IMR-90 (cell line): ENCODE results near the gene GAS6. TPM values are rescaled to one million over a fixed set of nuclear protein-coding genes. Genes with fewer than 3 reads are reported as not detected.

ENCODE experiments used
- ATAC-seq: fragments of 200-7000 bp; cut with Tn5 transposase; 2 replicates; pipeline ENCODE4 v1.9.1; 2020; ENCODE audit warnings: low read depth, mild to moderate bottlenecking, moderate library complexity
- BruUV-seq: library from RNA; stranded (reverse); fragments of 400-500 nt; replicated peaks from 2 replicates; lab custom pipeline; 2021; lab: Mats Ljungman, UMichigan
- CTCF ChIA-PET: fragments of 300-600 bp; formaldehyde crosslinking; extraction: SDS; loops from one replicate; lab custom pipeline; 2021; ENCODE audit warnings: antibody characterized with exemption; lab: Yijun Ruan, JAX
- POLR2A ChIA-PET: fragments of 300-600 bp; sonication (Branson Sonifier 250); formaldehyde crosslinking; loops from one replicate; lab custom pipeline; 2022; ENCODE audit warnings: antibody characterized with exemption; ENCODE audit not compliant: unreplicated experiment; lab: Charles Lee
- DNase-seq: peaks from one replicate; pipeline ENCODE4 v3.0.0; 2013
- H2AFZ ChIP-seq: replicated peaks from 2 replicates; pipeline ENCODE3; 2013; ENCODE audit warnings: low read length, mild to moderate bottlenecking; ENCODE audit not compliant: poor library complexity
- H2AK5ac ChIP-seq: 2 replicates; pipeline ENCODE4 v1.6.1; 2013; ENCODE audit warnings: low read depth, low read length, inconsistent platforms
- H2AK9ac ChIP-seq: replicated peaks from 2 replicates; pipeline ENCODE3; 2013; ENCODE audit warnings: mild to moderate bottlenecking, low read depth, low read length, moderate library complexity; ENCODE audit not compliant: poor library complexity
- H2BK120ac ChIP-seq: 2 replicates; pipeline ENCODE4 v1.6.1; 2013; ENCODE audit warnings: low read depth, low read length, inconsistent platforms
- H2BK15ac ChIP-seq: 3 replicates; pipeline ENCODE4 v1.6.1; 2013; ENCODE audit warnings: low read depth, low read length, inconsistent platforms
- H2BK20ac ChIP-seq: 2 replicates; pipeline ENCODE4 v1.6.1; 2013; ENCODE audit warnings: low read depth, mild to moderate bottlenecking, inconsistent platforms, low read length, moderate library complexity
- H2BK5ac ChIP-seq: 2 replicates; pipeline ENCODE4 v1.6.1; 2013; ENCODE audit warnings: mild to moderate bottlenecking, low read depth, low read length, inconsistent platforms; ENCODE audit not compliant: poor library complexity, severe bottlenecking
- H3K14ac ChIP-seq: replicated peaks from 2 replicates; pipeline ENCODE4 v1.6.1; 2013; ENCODE audit warnings: low read depth, low read length, inconsistent platforms
- H3K18ac ChIP-seq: 2 replicates; pipeline ENCODE4 v1.6.1; 2013; ENCODE audit warnings: low read depth, low read length, control low read depth
- H3K23ac ChIP-seq: 2 replicates; pipeline ENCODE4 v1.6.1; 2013; ENCODE audit warnings: low read depth, low read length, inconsistent platforms
- H3K27ac ChIP-seq: 2 replicates; pipeline ENCODE4 v1.5.1; 2013; ENCODE audit warnings: mild to moderate bottlenecking, control low read depth, low read length; ENCODE audit not compliant: insufficient read depth
- H3K27me3 ChIP-seq: 2 replicates; pipeline ENCODE4 v1.6.1; 2013; ENCODE audit warnings: low read length; ENCODE audit not compliant: control insufficient read depth, insufficient read depth
- H3K36me3 ChIP-seq: 2 replicates; pipeline ENCODE4 v1.6.1; 2013; ENCODE audit warnings: low read length, mixed read lengths; ENCODE audit not compliant: control insufficient read depth, insufficient read depth
- H3K4ac ChIP-seq: 2 replicates; pipeline ENCODE4 v1.6.1; 2013; ENCODE audit warnings: low read depth, low read length, inconsistent platforms
- H3K4me1 ChIP-seq: 2 replicates; pipeline ENCODE4 v1.6.1; 2013; ENCODE audit warnings: low read length, mixed read lengths; ENCODE audit not compliant: control insufficient read depth, insufficient read depth
- H3K4me2 ChIP-seq: 2 replicates; pipeline ENCODE4 v1.6.1; 2013; ENCODE audit warnings: low read depth, mild to moderate bottlenecking, control low read depth, low read length, moderate library complexity
- H3K4me3 ChIP-seq: 2 replicates; pipeline ENCODE4 v1.5.1; 2013; ENCODE audit warnings: low read depth, mild to moderate bottlenecking, control low read depth, low read length, moderate library complexity; ENCODE audit not compliant: insufficient read depth
- H3K56ac ChIP-seq: 2 replicates; pipeline ENCODE4 v1.6.1; 2013; ENCODE audit warnings: low read length, inconsistent platforms; ENCODE audit not compliant: insufficient read depth; ENCODE audit errors: extremely low read depth
- H3K79me1 ChIP-seq, 2 experiments: 2 replicates each; pipeline ENCODE4 v1.6.1; 2013; ENCODE audit warnings: low read length in 2 of 2, inconsistent platforms in 1 of 2, low read depth in 1 of 2
- H3K9ac ChIP-seq: 2 replicates; pipeline ENCODE4 v1.6.1; 2013; ENCODE audit warnings: low read depth, low read length, control low read depth
- H3K9me1 ChIP-seq: 2 replicates; pipeline ENCODE4 v1.6.1; 2013; ENCODE audit warnings: low read length, inconsistent platforms; ENCODE audit not compliant: insufficient read depth
- H3K9me3 ChIP-seq: 2 replicates; pipeline ENCODE4 v1.6.1; 2013; ENCODE audit warnings: low read length; ENCODE audit not compliant: control insufficient read depth, insufficient read depth
- H4K20me1 ChIP-seq: 2 replicates; pipeline ENCODE4 v1.6.1; 2013; ENCODE audit warnings: low read length, inconsistent platforms; ENCODE audit not compliant: insufficient read depth
- H4K5ac ChIP-seq: 2 replicates; pipeline ENCODE4 v1.6.1; 2013; ENCODE audit warnings: mild to moderate bottlenecking, low read depth, low read length, control low read depth
- H4K8ac ChIP-seq, 2 experiments: 2 replicates each; pipeline ENCODE4 v1.6.1; 2013; ENCODE audit warnings: low read depth in 2 of 2, low read length in 2 of 2, control low read depth in 1 of 2, inconsistent platforms in 1 of 2
- H4K91ac ChIP-seq: 2 replicates; pipeline ENCODE4 v1.6.1; 2013; ENCODE audit warnings: low read depth, low read length, inconsistent platforms; ENCODE audit not compliant: insufficient read depth
- BHLHE40 ChIP-seq: fragments of 150-350 bp; IDR thresholded peaks from 2 replicates; pipeline ENCODE4 v1.6.1; 2016; ENCODE audit warnings: mild to moderate bottlenecking, low read depth, low read length
- CEBPB ChIP-seq: IDR thresholded peaks from 2 replicates; pipeline ENCODE4 v1.6.1; 2012; ENCODE audit warnings: low read depth, low read length, improper control_type of control experiment
- CHD1 ChIP-seq: IDR thresholded peaks from 2 replicates; pipeline ENCODE4 v1.6.1; 2012; ENCODE audit warnings: low read depth, low read length, improper control_type of control experiment
- CTCF ChIP-seq: conservative IDR thresholded peaks from 2 replicates; pipeline ENCODE4 v1.5.1; 2012; ENCODE audit warnings: mild to moderate bottlenecking, low read depth, low read length, improper control_type of control experiment
- ELK1 ChIP-seq: fragments of 150-350 bp; IDR thresholded peaks from 2 replicates; pipeline ENCODE4 v1.6.1; 2016; ENCODE audit warnings: low read depth, mild to moderate bottlenecking, low read length, moderate library complexity, borderline replicate concordance
- FOS ChIP-seq: fragments of 150-350 bp; IDR thresholded peaks from 2 replicates; pipeline ENCODE4 v1.6.1; 2016; ENCODE audit warnings: low read depth, low read length
- MAFK ChIP-seq: IDR thresholded peaks from 2 replicates; pipeline ENCODE4 v1.6.1; 2012; ENCODE audit warnings: low read depth, low read length, improper control_type of control experiment
- MAZ ChIP-seq: IDR thresholded peaks from 2 replicates; pipeline ENCODE4 v1.6.1; 2012; ENCODE audit warnings: low read depth, mild to moderate bottlenecking, low read length, improper control_type of control experiment, moderate library complexity, borderline replicate concordance
- MXI1 ChIP-seq: IDR thresholded peaks from 2 replicates; pipeline ENCODE4 v1.6.1; 2012; ENCODE audit warnings: low read depth, mild to moderate bottlenecking, low read length, moderate library complexity, borderline replicate concordance
- NFE2L2 ChIP-seq: fragments of 150-350 bp; IDR thresholded peaks from 2 replicates; pipeline ENCODE4 v1.6.1; 2016; ENCODE audit warnings: low read depth, mild to moderate bottlenecking, low read length
- POLR2A ChIP-seq: IDR thresholded peaks from 2 replicates; pipeline ENCODE4 v1.6.1; 2012; ENCODE audit warnings: mild to moderate bottlenecking, low read depth, low read length
- RAD21 ChIP-seq: IDR thresholded peaks from 2 replicates; pipeline ENCODE4 v1.6.1; 2012; ENCODE audit warnings: low read length, improper control_type of control experiment
- RCOR1 ChIP-seq: IDR thresholded peaks from 2 replicates; pipeline ENCODE4 v1.6.1; 2012; ENCODE audit warnings: mild to moderate bottlenecking, low read length, improper control_type of control experiment; ENCODE audit not compliant: insufficient replicate concordance
- RFX5 ChIP-seq: IDR thresholded peaks from 2 replicates; pipeline ENCODE4 v1.8.0; 2012; ENCODE audit warnings: low read depth, mild to moderate bottlenecking, low read length, moderate library complexity
- SMC3 ChIP-seq: fragments of 150-350 bp; IDR thresholded peaks from 2 replicates; pipeline ENCODE4 v1.6.1; 2016; ENCODE audit warnings: low read depth, mild to moderate bottlenecking, antibody characterized with exemption, low read length, moderate library complexity
- USF2 ChIP-seq: fragments of 150-350 bp; IDR thresholded peaks from 2 replicates; pipeline ENCODE4 v1.6.1; 2017; ENCODE audit warnings: mild to moderate bottlenecking, antibody characterized with exemption, low read length, low read depth
- WGBS, 2 experiments: methylation state at CpG; one replicate each; pipeline versions ENCODE4 v1.1.5 to v1.1.7; 2013; ENCODE audit warnings: missing lambda C conversion rate in 2 of 2; ENCODE audit not compliant: insufficient read length in 1 of 2; ENCODE audit errors: extremely low coverage in 2 of 2; 5-methylcytosine and 5-hydroxymethylcytosine counted together
- dilution Hi-C: fragments of 300-500 bp; cut with HindIII; formaldehyde crosslinking; loops from one replicate; pipeline ENCODE4 v1.14.3; 2018; ENCODE audit warnings: low sequenced_read_pairs; ENCODE audit not compliant: unreplicated experiment
- in situ Hi-C: fragments of 300-500 bp; cut with MboI; formaldehyde crosslinking; loops from 3 replicates; pipeline ENCODE4 v1.14.3; 2019; ENCODE audit warnings: low sequenced_read_pairs, inconsistent platforms, mixed read lengths
- intact Hi-C: fragments of 100-400 bp; cut with micrococcal nuclease; formaldehyde crosslinking; loops from 2 replicates; pipeline ENCODE4 v1.10.0; 2022
- polyA plus RNA-seq, 3 experiments: library from polyadenylated mRNA; depleted of rRNA; stranded (reverse); fragments of >200 nt; gene quantifications; 2 replicates each; pipeline ENCODE4 v1.2.3, GENCODE V29; 2012; ENCODE audit warnings: low replicate concordance in 1 of 3
- total RNA-seq: library from RNA; depleted of rRNA; stranded (reverse); fragments of >200 nt; gene quantifications from 2 replicates; pipeline ENCODE4 v1.2.3, GENCODE V29; 2012

The GAS6 gene
- total and polyA plus RNA-seq, 2 of the 4 experiments (the other 2 are of a cell fraction), result 220 to 823 TPM

GRCh38 chr13:113897966-113898365 lies 34.1 kb upstream of the GAS6 start:
- Histone ChIP-seq H3K9ac (no peak overlapping the region), H3K4me3 (no peak overlapping the region), H3K56ac (peak overlapping the region; percentile 98), H3K23ac (peak overlapping the region; percentile 99), H2BK20ac (peak overlapping the region; percentile 100), H3K9me1 (peaks cover 20% of the 10 kb centered on the region), H3K4me2 (no peak overlapping the region), H4K5ac (peak overlapping the region; percentile 76), H3K36me3 (no peaks in the 10 kb centered on the region), H3K27ac (peak overlapping the region; percentile 94), H2BK15ac (peak overlapping the region; percentile 97), H3K9me3 (no peaks in the 10 kb centered on the region), H3K18ac (peak overlapping the region; percentile 86), H3K27me3 (no peaks in the 10 kb centered on the region), H3K4ac (peak overlapping the region; percentile 100), H2BK120ac (peak overlapping the region; percentile 100), H2AK5ac (peak overlapping the region; percentile 100), H3K14ac (peak overlapping the region; percentile 99), H4K91ac (peak overlapping the region; percentile 100), H2AFZ (no peak overlapping the region), H2AK9ac (peak overlapping the region; percentile 87), H3K79me1 (peaks cover 18 to 44% of the 10 kb centered on the region in 2 experiments), H3K4me1 (peaks cover 28% of the 10 kb centered on the region), H4K8ac (peak overlapping the region; percentile 89 to 99), H2BK5ac (peak overlapping the region; percentile 100), H4K20me1 (no peaks in the 10 kb centered on the region)
- in situ Hi-C loops (no loop called here), intact Hi-C loops (loop anchor here (2.0 kb wide), 1 partner anchor 35 kb away; no protein-coding TSS in a partner anchor), dilution Hi-C loops (no loop called here)
- BruUV-seq, result no TSS peak
- ChIA-PET CTCF (no interaction called here), POLR2A (no interaction called here)
- TF ChIP-seq MAFK (no peak), POLR2A (no peak), MAZ (no peak), USF2 (no peak), RFX5 (no peak), CHD1 (no peak), CEBPB (no peak), FOS (no peak), NFE2L2 (no peak), SMC3 (no peak), CTCF (no peak), BHLHE40 (no peak), RCOR1 (no peak), ELK1 (no peak), RAD21 (no peak), MXI1 (no peak)
- no peak for ATAC-seq
- WGBS, 2 experiments, result 88% methylated on average over 1 of the region's 4 CpGs; no CpG with 5 or more reads in 1 of the 2 experiments
- no peak for DNase-seq
